HFF-Myc (cell line): ENCODE measurements around the gene PCGF3.

Experiments used
- DNase-seq: peaks from one replicate; pipeline ENCODE4 v3.0.0-alpha.2; 2011; ENCODE audit warnings: low read depth; ENCODE audit errors: extremely low read depth
- H3K4me3 ChIP-seq: replicated peaks from 2 replicates; pipeline ENCODE4 v1.5.1; 2011; ENCODE audit warnings: low read depth, mild to moderate bottlenecking, control low read depth, low read length
- TF ChIP-seq, protein P1 (sequence below): IDR thresholded peaks from 2 replicates; pipeline ENCODE4 v1.5.1; 2012; ENCODE audit warnings: mild to moderate bottlenecking, low read depth, low read length, control low read depth; ENCODE audit errors: missing control alignments

PCGF3 gene

DNA sequence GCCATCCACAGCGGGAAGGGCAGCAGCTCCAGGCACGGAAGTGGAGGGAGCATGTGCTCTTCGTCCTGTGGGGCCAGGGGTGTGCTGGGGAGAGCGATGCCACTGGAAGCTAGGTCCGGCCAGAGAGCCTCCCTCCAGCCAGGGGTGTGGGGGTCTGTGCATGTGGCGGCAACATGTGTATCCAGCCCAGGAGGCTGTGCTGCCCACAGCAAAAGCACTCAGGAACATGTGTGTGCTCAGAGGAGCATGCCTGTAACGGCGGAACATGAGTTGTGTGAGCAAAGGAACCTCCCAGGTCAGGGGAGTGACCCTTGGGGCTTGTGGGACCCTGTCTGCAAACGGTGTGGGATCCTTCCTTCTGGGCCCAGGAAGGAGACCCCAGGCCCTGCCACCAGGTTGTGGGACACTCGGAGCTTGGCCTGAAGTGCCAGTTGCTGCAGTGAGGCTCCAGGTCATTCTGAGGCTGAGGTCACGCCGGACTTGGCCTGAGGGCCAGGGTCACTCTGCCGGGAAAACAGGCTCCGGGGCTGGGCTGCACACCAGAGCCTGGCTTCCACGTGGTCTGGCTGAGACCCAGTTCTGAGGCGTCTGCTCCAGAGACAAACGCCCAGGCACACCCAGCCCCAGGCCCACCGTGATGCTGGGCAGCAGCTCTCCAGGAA lies 83.1 kb downstream of the PCGF3 start:
- TF ChIP-seq, protein P1, sequence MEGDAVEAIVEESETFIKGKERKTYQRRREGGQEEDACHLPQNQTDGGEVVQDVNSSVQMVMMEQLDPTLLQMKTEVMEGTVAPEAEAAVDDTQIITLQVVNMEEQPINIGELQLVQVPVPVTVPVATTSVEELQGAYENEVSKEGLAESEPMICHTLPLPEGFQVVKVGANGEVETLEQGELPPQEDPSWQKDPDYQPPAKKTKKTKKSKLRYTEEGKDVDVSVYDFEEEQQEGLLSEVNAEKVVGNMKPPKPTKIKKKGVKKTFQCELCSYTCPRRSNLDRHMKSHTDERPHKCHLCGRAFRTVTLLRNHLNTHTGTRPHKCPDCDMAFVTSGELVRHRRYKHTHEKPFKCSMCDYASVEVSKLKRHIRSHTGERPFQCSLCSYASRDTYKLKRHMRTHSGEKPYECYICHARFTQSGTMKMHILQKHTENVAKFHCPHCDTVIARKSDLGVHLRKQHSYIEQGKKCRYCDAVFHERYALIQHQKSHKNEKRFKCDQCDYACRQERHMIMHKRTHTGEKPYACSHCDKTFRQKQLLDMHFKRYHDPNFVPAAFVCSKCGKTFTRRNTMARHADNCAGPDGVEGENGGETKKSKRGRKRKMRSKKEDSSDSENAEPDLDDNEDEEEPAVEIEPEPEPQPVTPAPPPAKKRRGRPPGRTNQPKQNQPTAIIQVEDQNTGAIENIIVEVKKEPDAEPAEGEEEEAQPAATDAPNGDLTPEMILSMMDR = no peak
- no peak overlapping the region for H3K4me3 ChIP-seq
- no peak for DNase-seq

DNA sequence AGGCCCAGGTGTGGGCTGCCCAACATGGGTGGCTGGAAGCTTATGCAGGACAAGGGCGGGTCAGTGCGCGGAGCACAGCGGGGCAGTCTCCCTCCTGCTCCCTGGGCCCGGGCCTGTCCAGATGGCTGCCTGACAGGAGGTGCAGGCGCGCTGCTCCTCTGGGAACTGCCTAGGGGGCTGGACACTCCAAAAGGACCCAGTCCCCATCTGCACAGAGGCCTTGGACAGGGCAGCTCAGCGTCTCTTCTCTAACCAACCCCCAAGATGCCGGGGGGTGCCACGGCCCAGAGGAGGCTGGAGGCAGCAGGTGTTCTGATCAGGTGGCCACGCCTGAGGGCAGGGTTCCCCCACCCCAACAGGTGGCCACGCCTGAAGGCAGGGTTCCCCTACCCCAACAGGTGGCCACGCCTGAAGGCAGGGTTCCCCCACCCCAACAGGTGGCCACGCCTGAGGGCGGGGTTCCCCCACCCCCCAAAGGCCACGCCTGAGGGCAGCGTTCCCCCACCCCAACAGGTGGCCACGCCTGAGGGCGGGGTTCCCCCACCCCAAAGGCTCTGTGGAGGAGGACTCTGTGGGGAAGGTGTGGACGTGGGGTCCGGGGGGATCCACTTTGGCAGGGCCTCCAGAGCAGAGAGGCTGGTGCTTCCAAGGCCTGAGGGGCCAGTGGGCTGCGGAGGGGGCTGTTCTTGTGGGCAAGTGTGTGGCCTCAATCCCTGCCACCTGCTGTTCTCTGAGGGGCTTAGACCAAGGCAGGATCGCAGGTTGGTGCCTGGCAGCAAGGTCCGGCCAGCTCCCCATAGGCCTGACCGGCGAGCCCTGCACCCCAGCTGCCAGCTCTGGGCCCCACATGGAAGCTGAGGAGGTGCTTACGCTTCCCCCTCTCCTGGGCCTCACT lies 84.2 kb downstream of the PCGF3 start:
- no peak overlapping the region for H3K4me3 ChIP-seq
- no peak for DNase-seq

DNA sequence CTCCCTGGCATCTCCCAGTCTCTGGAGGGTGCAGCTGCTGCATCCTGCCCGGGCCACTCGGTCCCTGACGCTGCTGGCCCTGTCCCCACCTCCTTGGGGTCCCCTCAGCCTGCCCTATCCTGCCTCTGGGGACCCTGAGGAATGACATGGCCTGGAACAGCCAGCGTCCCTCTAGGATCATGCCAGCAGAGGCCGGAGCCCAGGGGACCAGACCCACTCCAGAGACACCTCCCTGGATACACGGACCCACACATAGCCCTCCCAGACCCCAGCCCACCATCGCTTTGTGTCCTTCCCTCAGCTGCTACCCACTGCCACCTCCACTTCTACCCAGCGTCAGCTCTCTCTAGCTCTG lies 84.8 kb downstream of the PCGF3 start:
- H3K4me3 ChIP-seq = no peak overlapping the region
- DNase-seq = no peak
- TF ChIP-seq, protein P1 = no peak

More for the DNA sequence above, 84.2 kb downstream of the PCGF3 start:
- TF ChIP-seq, protein P1 = no peak

DNA sequence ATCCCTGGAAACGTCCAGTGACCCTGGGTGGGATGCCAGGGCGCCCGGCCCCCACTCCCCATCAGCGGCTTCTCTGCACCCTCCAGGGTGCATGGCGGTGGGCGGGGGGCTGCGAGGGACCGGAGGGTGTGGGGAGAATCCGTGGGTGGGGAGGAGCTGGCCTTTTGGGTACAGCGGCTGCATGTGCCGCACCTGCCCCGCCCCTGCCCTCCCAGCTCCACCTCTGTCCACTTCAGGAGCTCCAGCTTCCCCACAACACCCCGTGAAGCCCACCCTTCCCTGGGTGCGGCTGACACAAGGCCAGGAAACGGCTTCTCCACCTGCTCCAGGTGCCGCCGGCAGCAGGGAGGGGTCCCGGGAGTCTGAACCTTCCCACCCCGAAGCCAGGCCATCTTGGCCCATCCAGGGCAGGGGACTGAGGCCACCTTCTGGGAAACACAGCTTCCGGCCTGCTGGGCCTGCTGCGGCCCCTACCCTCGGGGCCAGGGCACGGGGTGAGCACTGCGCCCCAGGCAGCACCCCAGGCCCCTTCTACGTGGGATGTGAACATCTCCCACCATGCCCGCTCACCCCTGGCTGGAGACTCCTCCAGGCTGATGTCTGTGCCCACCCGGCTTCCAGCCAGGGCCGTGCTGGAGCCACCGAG lies 85.7 kb downstream of the PCGF3 start:
- H3K4me3 ChIP-seq = no peak overlapping the region
- TF ChIP-seq, protein P1 = no peak
- no peak for DNase-seq

DNA sequence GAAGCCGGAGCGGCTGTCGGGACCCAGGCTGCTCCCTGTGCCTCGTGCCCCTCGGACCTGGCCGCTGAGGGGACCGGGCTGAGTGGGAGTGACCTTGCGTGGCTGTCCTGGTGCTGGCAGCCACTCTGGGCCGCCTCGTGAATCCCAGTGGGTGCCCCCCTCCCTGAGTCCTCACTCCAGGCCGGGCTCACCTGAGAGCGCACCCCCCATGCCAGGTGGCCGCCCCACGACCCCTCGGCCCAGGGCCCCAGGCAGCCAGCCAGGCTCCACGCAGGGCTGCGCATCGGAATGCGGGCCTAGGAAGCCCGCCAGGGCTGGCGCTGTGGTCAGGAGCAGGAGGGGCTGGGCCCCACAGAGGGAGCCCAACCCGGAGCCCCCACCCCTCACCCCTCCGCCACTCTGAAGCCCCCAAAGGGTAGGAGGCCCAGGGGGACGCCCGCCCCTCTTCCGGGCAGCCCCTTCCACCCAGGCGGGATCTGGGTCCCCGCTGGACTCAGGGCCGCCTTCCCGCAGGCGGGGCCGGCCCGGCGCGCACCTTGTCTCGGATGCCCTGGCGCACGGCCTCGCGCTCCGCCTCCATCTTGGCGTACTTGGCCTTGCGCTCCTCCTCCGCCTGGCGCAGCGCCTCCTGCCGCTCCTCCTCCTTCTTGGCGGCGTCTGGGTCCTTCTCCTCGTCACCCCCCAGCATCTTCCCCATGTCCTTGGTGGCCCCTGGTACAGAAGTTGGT lies 86.4 kb downstream of the PCGF3 start:
- H3K4me3 ChIP-seq = no peak overlapping the region
- DNase-seq = no peak
- TF ChIP-seq, protein P1 = peak; percentile 11

DNA sequence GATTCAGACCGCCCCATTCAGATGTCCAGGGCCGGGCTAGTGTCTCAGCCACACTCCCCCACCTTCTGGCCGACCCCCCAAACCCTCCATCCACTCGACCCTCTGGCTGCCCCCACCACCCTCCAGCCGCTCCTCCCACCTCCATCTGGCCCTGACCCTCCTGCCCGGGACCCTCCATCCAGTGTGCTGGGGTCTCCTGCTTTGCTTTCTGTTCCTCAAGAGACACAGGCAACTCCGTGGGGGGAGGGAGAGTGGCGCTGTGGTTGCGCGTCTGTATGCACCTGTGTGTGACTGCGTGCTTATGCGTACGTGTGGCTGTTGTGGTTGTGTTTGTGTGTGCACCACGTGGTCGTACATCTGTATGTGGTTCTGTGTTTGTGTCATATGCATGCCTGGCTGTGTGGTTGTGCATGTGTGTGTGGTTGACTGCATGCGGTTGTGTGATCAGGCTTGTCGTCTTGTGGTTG lies 87.0 kb downstream of the PCGF3 start:
- TF ChIP-seq, protein P1 = no peak
- DNase-seq = peak; percentile 16

More for the DNA sequence above, 87.0 kb downstream of the PCGF3 start:
- no peak overlapping the region for H3K4me3 ChIP-seq
